NCI-H345 treated with DMSO at 0.1 percent for 48 hours (cell line): ENCODE measurements around the gene NYAP1.
"Not testable (repeated sequence)": the region's sequence is repeated elsewhere in the genome, so short reads cannot be mapped to it uniquely, and the experiment has no call there.

Source experiments
- DNase-seq: peaks from one replicate; lab custom pipeline; 2025; ENCODE audit not compliant: unreplicated experiment; lab: John Stamatoyannopoulos, UW

The NYAP1 gene

GRCh38 chr7:100509231-100509630, 25.5 kb downstream of the NYAP1 start:
- no peak for DNase-seq

- DNase-seq, result no peak
These were observed 26.9 kb downstream of the NYAP1 start for GRCh38 chr7:100510437-100511239.

GRCh38 chr7:100513212-100513810, 29.6 kb downstream of the NYAP1 start:
- DNase-seq, result no peak

GRCh38 chr7:100515072-100515532, 31.4 kb downstream of the NYAP1 start:
- DNase-seq, result no peak

- DNase-seq, result no peak
These were observed 32.5 kb downstream of the NYAP1 start for GRCh38 chr7:100516135-100516812.

GRCh38 chr7:100517305-100517704, 33.6 kb downstream of the NYAP1 start:
- no peak for DNase-seq

- no peak for DNase-seq
These were observed 35.9 kb downstream of the NYAP1 start for GRCh38 chr7:100519580-100519979.

GRCh38 chr7:100520138-100520537, 36.4 kb downstream of the NYAP1 start:
- DNase-seq, result no peak

GRCh38 chr7:100521076-100521475, 37.3 kb downstream of the NYAP1 start:
- no peak for DNase-seq

- not testable (repeated sequence) for DNase-seq
These were observed 38.3 kb downstream of the NYAP1 start for GRCh38 chr7:100521909-100522593.

GRCh38 chr7:100523192-100523591, 39.5 kb downstream of the NYAP1 start:
- not testable (repeated sequence) for DNase-seq

GRCh38 chr7:100528108-100528866, 44.6 kb downstream of the NYAP1 start:
- not testable (repeated sequence) for DNase-seq

GRCh38 chr7:100532165-100533022, 48.7 kb downstream of the NYAP1 start:
- no peak for DNase-seq

- not testable (repeated sequence) for DNase-seq
These were observed 52.3 kb downstream of the NYAP1 start for GRCh38 chr7:100535982-100536381.

GRCh38 chr7:100536695-100537094, 53.0 kb downstream of the NYAP1 start:
- not testable (repeated sequence) for DNase-seq

- DNase-seq, result no peak
These were observed 54.6 kb downstream of the NYAP1 start for GRCh38 chr7:100538348-100538653.

- peak; percentile 99 for DNase-seq
These were observed 55.1 kb downstream of the NYAP1 start, which contains the start of gene AGFG2 for GRCh38 chr7:100538654-100539435. Gene AGFG2, plus strand, starts transcription at chr7:100539203. Its CDS starts 144 bp downstream, at chr7:100539347.

GRCh38 chr7:100539436-100540006, 55.8 kb downstream of the NYAP1 start:
- no peak for DNase-seq
